NT2/D1 (cell line): ENCODE results near the gene CAV2.

Experiments used
- SUZ12 ChIP-seq: IDR thresholded peaks from 2 replicates; pipeline ENCODE4 v1.6.1; 2011; ENCODE audit not compliant: insufficient read length, insufficient read depth; ENCODE audit errors: extremely low read depth
- YY1 ChIP-seq: IDR thresholded peaks from 2 replicates; pipeline ENCODE4 v1.6.1; 2011; ENCODE audit not compliant: insufficient read length, insufficient read depth
- ZNF274 ChIP-seq: IDR thresholded peaks from 2 replicates; pipeline ENCODE4 v1.6.1; 2011; ENCODE audit warnings: mild to moderate bottlenecking, low read depth, low read length

DNA sequence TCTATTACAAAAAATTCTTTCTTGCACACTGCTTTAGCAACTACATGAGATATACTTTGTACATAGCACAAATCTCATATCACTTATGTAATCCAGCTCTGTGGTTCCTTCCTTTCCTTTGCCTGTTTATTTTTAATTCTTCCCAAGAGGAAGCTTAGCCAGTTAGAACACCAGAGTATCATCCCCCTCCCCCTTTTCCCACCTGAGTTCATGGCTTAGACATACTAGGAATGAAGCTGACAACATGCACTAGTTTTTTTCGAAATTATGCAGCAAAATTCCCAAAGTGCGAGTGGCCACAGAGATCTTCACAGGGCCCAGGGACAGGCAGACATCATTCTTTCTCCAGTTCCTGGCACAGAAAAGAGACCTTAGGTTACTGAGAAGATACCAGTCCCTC lies 43.1 kb downstream of the CAV2 start:
- TF ChIP-seq ZNF274 (no peak), YY1 (no peak), SUZ12 (no peak)
